IMR-90 (cell line): ENCODE results near the gene NOG. TPM values are rescaled to one million over a fixed set of nuclear protein-coding genes. Genes with fewer than 3 reads are reported as not detected.

Experiments
- ATAC-seq: fragments of 200-7000 bp; cut with Tn5 transposase; 2 replicates; pipeline ENCODE4 v1.9.1; 2020; ENCODE audit warnings: low read depth, mild to moderate bottlenecking, moderate library complexity
- BruUV-seq: library from RNA; stranded (reverse); fragments of 400-500 nt; replicated peaks from 2 replicates; lab custom pipeline; 2021; lab: Mats Ljungman, UMichigan
- CTCF ChIA-PET: fragments of 300-600 bp; formaldehyde crosslinking; extraction: SDS; loops from one replicate; lab custom pipeline; 2021; ENCODE audit warnings: antibody characterized with exemption; lab: Yijun Ruan, JAX
- POLR2A ChIA-PET: fragments of 300-600 bp; sonication (Branson Sonifier 250); formaldehyde crosslinking; loops from one replicate; lab custom pipeline; 2022; ENCODE audit warnings: antibody characterized with exemption; ENCODE audit not compliant: unreplicated experiment; lab: Charles Lee
- DNase-seq: peaks from one replicate; pipeline ENCODE4 v3.0.0; 2013
- H2AFZ ChIP-seq: replicated peaks from 2 replicates; pipeline ENCODE3; 2013; ENCODE audit warnings: low read length, mild to moderate bottlenecking; ENCODE audit not compliant: poor library complexity
- H2AK5ac ChIP-seq: 2 replicates; pipeline ENCODE4 v1.6.1; 2013; ENCODE audit warnings: low read depth, low read length, inconsistent platforms
- H2AK9ac ChIP-seq: replicated peaks from 2 replicates; pipeline ENCODE3; 2013; ENCODE audit warnings: mild to moderate bottlenecking, low read depth, low read length, moderate library complexity; ENCODE audit not compliant: poor library complexity
- H2BK120ac ChIP-seq: 2 replicates; pipeline ENCODE4 v1.6.1; 2013; ENCODE audit warnings: low read depth, low read length, inconsistent platforms
- H2BK15ac ChIP-seq: 3 replicates; pipeline ENCODE4 v1.6.1; 2013; ENCODE audit warnings: low read depth, low read length, inconsistent platforms
- H2BK20ac ChIP-seq: 2 replicates; pipeline ENCODE4 v1.6.1; 2013; ENCODE audit warnings: low read depth, mild to moderate bottlenecking, inconsistent platforms, low read length, moderate library complexity
- H2BK5ac ChIP-seq: 2 replicates; pipeline ENCODE4 v1.6.1; 2013; ENCODE audit warnings: mild to moderate bottlenecking, low read depth, low read length, inconsistent platforms; ENCODE audit not compliant: poor library complexity, severe bottlenecking
- H3K14ac ChIP-seq: replicated peaks from 2 replicates; pipeline ENCODE4 v1.6.1; 2013; ENCODE audit warnings: low read depth, low read length, inconsistent platforms
- H3K18ac ChIP-seq: 2 replicates; pipeline ENCODE4 v1.6.1; 2013; ENCODE audit warnings: low read depth, low read length, control low read depth
- H3K23ac ChIP-seq: 2 replicates; pipeline ENCODE4 v1.6.1; 2013; ENCODE audit warnings: low read depth, low read length, inconsistent platforms
- H3K27ac ChIP-seq: 2 replicates; pipeline ENCODE4 v1.5.1; 2013; ENCODE audit warnings: mild to moderate bottlenecking, control low read depth, low read length; ENCODE audit not compliant: insufficient read depth
- H3K27me3 ChIP-seq: 2 replicates; pipeline ENCODE4 v1.6.1; 2013; ENCODE audit warnings: low read length; ENCODE audit not compliant: control insufficient read depth, insufficient read depth
- H3K36me3 ChIP-seq: 2 replicates; pipeline ENCODE4 v1.6.1; 2013; ENCODE audit warnings: low read length, mixed read lengths; ENCODE audit not compliant: control insufficient read depth, insufficient read depth
- H3K4ac ChIP-seq: 2 replicates; pipeline ENCODE4 v1.6.1; 2013; ENCODE audit warnings: low read depth, low read length, inconsistent platforms
- H3K4me1 ChIP-seq: 2 replicates; pipeline ENCODE4 v1.6.1; 2013; ENCODE audit warnings: low read length, mixed read lengths; ENCODE audit not compliant: control insufficient read depth, insufficient read depth
- H3K4me2 ChIP-seq: 2 replicates; pipeline ENCODE4 v1.6.1; 2013; ENCODE audit warnings: low read depth, mild to moderate bottlenecking, control low read depth, low read length, moderate library complexity
- H3K4me3 ChIP-seq: 2 replicates; pipeline ENCODE4 v1.5.1; 2013; ENCODE audit warnings: low read depth, mild to moderate bottlenecking, control low read depth, low read length, moderate library complexity; ENCODE audit not compliant: insufficient read depth
- H3K56ac ChIP-seq: 2 replicates; pipeline ENCODE4 v1.6.1; 2013; ENCODE audit warnings: low read length, inconsistent platforms; ENCODE audit not compliant: insufficient read depth; ENCODE audit errors: extremely low read depth
- H3K79me1 ChIP-seq, 2 experiments: 2 replicates each; pipeline ENCODE4 v1.6.1; 2013; ENCODE audit warnings: low read length in 2 of 2, inconsistent platforms in 1 of 2, low read depth in 1 of 2
- H3K9ac ChIP-seq: 2 replicates; pipeline ENCODE4 v1.6.1; 2013; ENCODE audit warnings: low read depth, low read length, control low read depth
- H3K9me1 ChIP-seq: 2 replicates; pipeline ENCODE4 v1.6.1; 2013; ENCODE audit warnings: low read length, inconsistent platforms; ENCODE audit not compliant: insufficient read depth
- H3K9me3 ChIP-seq: 2 replicates; pipeline ENCODE4 v1.6.1; 2013; ENCODE audit warnings: low read length; ENCODE audit not compliant: control insufficient read depth, insufficient read depth
- H4K20me1 ChIP-seq: 2 replicates; pipeline ENCODE4 v1.6.1; 2013; ENCODE audit warnings: low read length, inconsistent platforms; ENCODE audit not compliant: insufficient read depth
- H4K5ac ChIP-seq: 2 replicates; pipeline ENCODE4 v1.6.1; 2013; ENCODE audit warnings: mild to moderate bottlenecking, low read depth, low read length, control low read depth
- H4K8ac ChIP-seq, 2 experiments: 2 replicates each; pipeline ENCODE4 v1.6.1; 2013; ENCODE audit warnings: low read depth in 2 of 2, low read length in 2 of 2, control low read depth in 1 of 2, inconsistent platforms in 1 of 2
- H4K91ac ChIP-seq: 2 replicates; pipeline ENCODE4 v1.6.1; 2013; ENCODE audit warnings: low read depth, low read length, inconsistent platforms; ENCODE audit not compliant: insufficient read depth
- CEBPB ChIP-seq: IDR thresholded peaks from 2 replicates; pipeline ENCODE4 v1.6.1; 2012; ENCODE audit warnings: low read depth, low read length, improper control_type of control experiment
- CTCF ChIP-seq: conservative IDR thresholded peaks from 2 replicates; pipeline ENCODE4 v1.5.1; 2012; ENCODE audit warnings: mild to moderate bottlenecking, low read depth, low read length, improper control_type of control experiment
- ELK1 ChIP-seq: fragments of 150-350 bp; IDR thresholded peaks from 2 replicates; pipeline ENCODE4 v1.6.1; 2016; ENCODE audit warnings: low read depth, mild to moderate bottlenecking, low read length, moderate library complexity, borderline replicate concordance
- FOS ChIP-seq: fragments of 150-350 bp; IDR thresholded peaks from 2 replicates; pipeline ENCODE4 v1.6.1; 2016; ENCODE audit warnings: low read depth, low read length
- MAFK ChIP-seq: IDR thresholded peaks from 2 replicates; pipeline ENCODE4 v1.6.1; 2012; ENCODE audit warnings: low read depth, low read length, improper control_type of control experiment
- MXI1 ChIP-seq: IDR thresholded peaks from 2 replicates; pipeline ENCODE4 v1.6.1; 2012; ENCODE audit warnings: low read depth, mild to moderate bottlenecking, low read length, moderate library complexity, borderline replicate concordance
- NFE2L2 ChIP-seq: fragments of 150-350 bp; IDR thresholded peaks from 2 replicates; pipeline ENCODE4 v1.6.1; 2016; ENCODE audit warnings: low read depth, mild to moderate bottlenecking, low read length
- POLR2A ChIP-seq: IDR thresholded peaks from 2 replicates; pipeline ENCODE4 v1.6.1; 2012; ENCODE audit warnings: mild to moderate bottlenecking, low read depth, low read length
- RCOR1 ChIP-seq: IDR thresholded peaks from 2 replicates; pipeline ENCODE4 v1.6.1; 2012; ENCODE audit warnings: mild to moderate bottlenecking, low read length, improper control_type of control experiment; ENCODE audit not compliant: insufficient replicate concordance
- SMC3 ChIP-seq: fragments of 150-350 bp; IDR thresholded peaks from 2 replicates; pipeline ENCODE4 v1.6.1; 2016; ENCODE audit warnings: low read depth, mild to moderate bottlenecking, antibody characterized with exemption, low read length, moderate library complexity
- USF2 ChIP-seq: fragments of 150-350 bp; IDR thresholded peaks from 2 replicates; pipeline ENCODE4 v1.6.1; 2017; ENCODE audit warnings: mild to moderate bottlenecking, antibody characterized with exemption, low read length, low read depth
- WGBS, 2 experiments: methylation state at CpG; one replicate each; pipeline versions ENCODE4 v1.1.5 to v1.1.7; 2013; ENCODE audit warnings: missing lambda C conversion rate in 2 of 2; ENCODE audit not compliant: insufficient read length in 1 of 2; ENCODE audit errors: extremely low coverage in 2 of 2; 5-methylcytosine and 5-hydroxymethylcytosine counted together
- dilution Hi-C: fragments of 300-500 bp; cut with HindIII; formaldehyde crosslinking; loops from one replicate; pipeline ENCODE4 v1.14.3; 2018; ENCODE audit warnings: low sequenced_read_pairs; ENCODE audit not compliant: unreplicated experiment
- in situ Hi-C: fragments of 300-500 bp; cut with MboI; formaldehyde crosslinking; loops from 3 replicates; pipeline ENCODE4 v1.14.3; 2019; ENCODE audit warnings: low sequenced_read_pairs, inconsistent platforms, mixed read lengths
- intact Hi-C: fragments of 100-400 bp; cut with micrococcal nuclease; formaldehyde crosslinking; loops from 2 replicates; pipeline ENCODE4 v1.10.0; 2022
- polyA plus RNA-seq, 3 experiments: library from polyadenylated mRNA; depleted of rRNA; stranded (reverse); fragments of >200 nt; gene quantifications; 2 replicates each; pipeline ENCODE4 v1.2.3, GENCODE V29; 2012; ENCODE audit warnings: low replicate concordance in 1 of 3
- total RNA-seq: library from RNA; depleted of rRNA; stranded (reverse); fragments of >200 nt; gene quantifications from 2 replicates; pipeline ENCODE4 v1.2.3, GENCODE V29; 2012

NOG gene
- total and polyA plus RNA-seq, 2 of the 4 experiments (the other 2 are of a cell fraction) = 11.7 to 13.1 TPM

DNA sequence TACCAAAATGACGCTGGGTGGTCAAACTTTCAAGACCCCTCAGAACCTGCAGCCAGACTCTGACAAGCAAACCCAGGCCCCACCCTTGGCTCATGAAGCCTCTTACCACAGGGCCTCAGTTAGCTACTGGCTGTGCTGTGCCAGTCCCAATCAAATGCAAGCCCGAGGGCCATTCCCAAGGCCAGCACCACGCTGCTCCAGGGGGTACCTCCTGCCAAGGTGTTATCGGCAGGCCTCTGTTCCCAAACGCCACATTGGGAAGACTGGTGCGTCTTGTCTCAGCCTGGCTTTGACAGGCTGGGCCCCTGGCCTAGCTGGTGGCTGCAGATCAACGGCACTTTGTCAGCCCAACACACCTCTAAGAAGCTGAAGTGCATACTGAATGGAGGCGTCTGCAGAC, 35.8 kb upstream of the NOG start:
- CTCF ChIA-PET = no interaction called here
- dilution Hi-C loops = no loop called here

More for the DNA sequence above, 35.8 kb upstream of the NOG start:
- H3K23ac ChIP-seq = no peak overlapping the region
- no peak overlapping the region for H2BK15ac ChIP-seq
- no peak for ATAC-seq
- H2AFZ ChIP-seq = no peak overlapping the region
- H2BK5ac ChIP-seq = no peak overlapping the region
- no peaks in the 10 kb centered on the region for H3K4me1 ChIP-seq
- in situ Hi-C loops = no loop called here
- no CpG with 5 or more reads among the region's 8 CpGs for WGBS, 2 experiments
- no peak overlapping the region for H3K4me2 ChIP-seq
- no peak overlapping the region for H4K5ac ChIP-seq
- H4K8ac ChIP-seq = no peak overlapping the region
- intact Hi-C loops = no loop called here
- no peak overlapping the region for H2AK5ac ChIP-seq
- H3K18ac ChIP-seq = no peak overlapping the region
- H4K91ac ChIP-seq = no peak overlapping the region
- H3K9ac ChIP-seq = no peak overlapping the region
- POLR2A ChIA-PET = no interaction called here
- TF ChIP-seq MXI1 (no peak), SMC3 (no peak), RCOR1 (no peak), CTCF (no peak), NFE2L2 (no peak), FOS (no peak), MAFK (no peak), ELK1 (no peak), POLR2A (no peak), CEBPB (no peak), USF2 (no peak)
- H3K9me1 ChIP-seq = no peaks in the 10 kb centered on the region
- H3K14ac ChIP-seq = no peak overlapping the region
- H3K27me3 ChIP-seq = no peaks in the 10 kb centered on the region
- H3K79me1 ChIP-seq = no peaks in the 10 kb centered on the region
- no peak for DNase-seq
- no peaks in the 10 kb centered on the region for H3K36me3 ChIP-seq
- no peak overlapping the region for H2BK120ac ChIP-seq
- H3K56ac ChIP-seq = no peak overlapping the region
- H3K4me3 ChIP-seq = no peak overlapping the region
- BruUV-seq = no TSS peak
- H4K20me1 ChIP-seq = no peaks in the 10 kb centered on the region
- H3K4ac ChIP-seq = no peak overlapping the region
- no peak overlapping the region for H2BK20ac ChIP-seq
- H2AK9ac ChIP-seq = no peak overlapping the region
- H3K9me3 ChIP-seq = no peaks in the 10 kb centered on the region
- no peak overlapping the region for H3K27ac ChIP-seq
